NCI-H1417 treated with DMSO at 0.1 percent for 48 hours (cell line): ENCODE measurements around the gene NPHP1.
"Not testable (repeated sequence)": the region's sequence is repeated elsewhere in the genome, so short reads cannot be mapped to it uniquely, and the experiment has no call there.

Source experiments
- DNase-seq: peaks from one replicate; lab custom pipeline; 2025; lab: John Stamatoyannopoulos, UW

NPHP1 gene

DNA sequence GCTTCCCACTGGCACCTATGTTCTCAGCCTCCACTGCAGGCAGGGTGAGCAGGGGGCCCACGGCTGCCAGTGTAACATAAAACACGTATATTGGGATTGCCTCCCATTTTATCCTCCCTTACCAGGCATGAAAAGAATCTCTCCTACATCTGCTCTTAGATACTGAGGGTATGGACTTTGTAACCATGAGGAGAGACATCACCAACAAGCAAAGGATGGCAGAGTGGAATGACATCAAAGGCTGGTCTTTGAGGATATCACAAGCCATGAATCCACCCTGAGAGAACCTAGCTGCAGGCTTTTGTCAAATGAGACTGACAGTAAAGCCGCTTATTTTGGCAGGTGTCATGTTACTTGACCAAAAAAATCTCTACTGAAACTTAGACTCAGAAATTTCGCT, 7.4 kb downstream of the NPHP1 start:
- DNase-seq = no peak

DNA sequence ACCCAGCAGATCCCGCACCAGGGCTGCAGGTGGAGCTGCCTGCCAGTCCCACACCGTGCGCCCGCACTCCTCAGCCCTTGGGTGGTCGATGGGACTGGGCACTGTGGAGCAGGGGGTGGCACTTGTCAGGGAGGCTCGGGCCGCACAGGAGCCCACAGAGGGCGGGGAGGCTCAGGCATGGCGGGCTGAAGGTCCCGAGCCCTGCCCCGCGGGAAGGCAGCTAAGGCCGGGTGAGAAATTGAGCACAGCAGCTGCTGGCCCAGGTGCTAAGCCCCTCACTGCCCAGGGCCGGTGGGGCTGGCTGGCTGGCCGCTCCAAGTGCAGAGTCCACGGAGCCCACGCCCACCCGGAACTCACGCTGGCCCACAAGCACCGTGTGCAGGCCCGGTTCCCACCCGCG, 14.6 kb downstream of the NPHP1 start:
- not testable (repeated sequence) for DNase-seq

DNA sequence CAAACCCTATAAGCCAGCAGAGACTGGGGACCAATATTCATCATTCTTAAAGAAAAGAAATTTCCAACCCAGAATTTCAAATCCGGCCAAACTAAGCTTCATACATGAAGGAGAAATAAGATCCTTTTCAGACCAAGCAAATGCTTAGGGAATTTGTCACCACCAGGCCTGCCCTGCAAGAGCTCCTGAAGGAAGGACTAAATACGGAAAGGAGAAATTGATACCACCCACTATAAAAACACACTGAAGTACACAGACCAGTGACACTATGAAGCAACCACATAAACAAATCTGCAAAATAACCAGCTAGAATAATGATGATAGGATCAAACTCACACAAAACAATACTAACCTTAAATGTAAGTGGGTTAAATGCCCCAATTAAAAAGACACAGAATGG, 22.4 kb downstream of the NPHP1 start:
- DNase-seq = no peak

DNA sequence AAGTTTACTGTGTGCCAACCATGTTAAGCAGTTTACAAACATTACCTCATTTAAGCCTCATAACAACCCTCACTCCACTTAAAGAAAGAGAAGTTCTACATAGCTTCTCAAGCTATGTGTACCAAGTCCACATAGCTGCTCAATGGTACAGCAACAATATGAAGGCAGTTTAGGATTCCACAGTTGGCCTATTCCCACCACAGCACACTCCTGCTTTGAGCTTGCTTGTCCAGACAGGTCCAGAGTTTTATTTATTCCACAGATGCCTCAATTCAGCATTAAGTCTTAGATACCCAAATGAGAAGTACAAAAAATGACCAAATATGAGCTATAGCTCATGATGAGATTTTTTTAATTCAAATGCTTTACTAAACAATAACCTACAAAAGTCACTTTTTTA, 24.8 kb downstream of the NPHP1 start:
- DNase-seq = no peak

DNA sequence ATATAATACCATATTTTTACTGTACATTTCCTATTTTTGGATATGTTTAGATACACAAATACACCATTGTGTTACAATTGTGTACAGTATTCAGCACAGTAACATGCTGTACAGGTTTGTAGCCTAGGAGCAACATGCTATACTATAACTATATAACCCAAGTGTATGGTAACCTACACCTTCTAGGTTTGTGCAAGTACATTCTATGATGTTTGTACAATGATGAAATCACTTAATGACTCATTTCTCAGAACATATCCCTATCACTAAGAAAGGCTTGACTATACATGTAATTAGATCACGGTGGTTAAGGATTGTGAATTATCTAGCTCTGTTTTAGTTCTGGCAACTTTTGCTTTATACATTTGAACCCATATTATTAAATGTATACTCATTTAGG, 31.3 kb downstream of the NPHP1 start:
- DNase-seq = no peak

DNA sequence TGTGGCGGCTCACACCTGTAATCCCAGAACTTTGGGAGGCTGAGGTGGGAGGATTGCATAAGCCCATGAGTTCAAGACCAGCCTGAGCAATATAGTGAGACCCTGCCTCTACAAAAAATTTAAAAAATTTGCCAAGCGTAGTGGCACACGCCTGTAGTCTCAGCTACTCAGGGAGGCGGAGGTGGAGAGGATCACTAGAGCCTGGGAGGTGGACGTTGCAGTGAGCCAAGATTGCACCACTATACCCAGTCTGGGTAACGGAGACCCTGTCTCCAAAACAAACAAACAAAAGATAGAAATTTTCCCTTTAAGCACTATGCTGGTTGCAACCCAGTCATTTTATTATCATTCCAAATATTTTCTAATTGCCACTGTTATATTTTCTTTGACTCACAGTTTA, 32.3 kb downstream of the NPHP1 start:
- DNase-seq = no peak

DNA sequence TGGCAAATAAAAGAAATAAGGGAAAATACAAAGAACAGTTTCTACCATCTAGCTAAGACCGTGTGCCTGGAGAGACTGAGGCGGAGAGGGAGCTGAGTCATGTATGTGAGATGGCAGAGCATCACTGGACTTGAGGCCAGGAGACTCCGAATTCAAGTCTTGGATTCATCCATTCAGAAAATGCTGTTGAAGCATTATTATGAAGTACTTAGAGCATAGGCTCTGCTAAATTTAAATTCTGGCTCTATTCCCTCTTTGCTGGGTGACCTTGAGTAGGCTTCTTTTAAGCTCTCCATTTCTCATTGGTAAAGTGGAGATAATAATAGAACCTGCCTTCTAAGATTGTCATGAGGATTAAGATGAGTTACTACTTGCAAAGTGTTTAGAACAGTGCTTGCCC, 34.7 kb downstream of the NPHP1 start:
- no peak for DNase-seq

DNA sequence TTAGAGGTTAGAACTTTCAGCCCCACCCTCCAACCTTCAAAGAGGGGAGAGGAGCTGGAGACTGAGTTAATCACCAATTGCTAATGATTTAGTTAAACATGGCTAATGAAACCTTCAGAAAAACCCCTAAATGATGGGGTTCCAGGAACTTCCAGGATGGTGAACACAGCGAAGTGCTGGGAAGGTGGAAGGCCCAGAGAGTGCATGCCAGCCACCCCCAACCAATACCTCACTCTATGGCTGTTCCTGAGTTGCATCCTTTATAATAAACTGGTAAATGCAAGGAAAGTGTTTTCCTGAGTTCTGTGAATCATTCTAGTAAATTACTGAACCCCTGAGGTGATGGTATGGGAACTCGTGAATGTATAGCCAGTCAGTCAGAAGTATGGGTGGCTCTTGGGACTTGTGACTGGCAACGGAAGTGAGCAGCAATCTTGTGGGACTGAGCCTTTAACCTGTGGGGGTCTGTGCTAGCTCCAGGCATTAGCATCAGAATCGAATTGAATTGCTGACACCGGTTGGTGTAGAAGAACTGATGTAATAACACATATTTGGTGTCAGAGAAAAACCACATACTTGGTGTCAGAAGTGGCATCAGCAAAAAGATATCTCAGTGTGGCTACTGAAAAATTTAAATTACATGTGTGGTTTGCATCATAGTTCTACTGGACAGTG, 37.4 kb downstream of the NPHP1 start:
- DNase-seq = no peak

DNA sequence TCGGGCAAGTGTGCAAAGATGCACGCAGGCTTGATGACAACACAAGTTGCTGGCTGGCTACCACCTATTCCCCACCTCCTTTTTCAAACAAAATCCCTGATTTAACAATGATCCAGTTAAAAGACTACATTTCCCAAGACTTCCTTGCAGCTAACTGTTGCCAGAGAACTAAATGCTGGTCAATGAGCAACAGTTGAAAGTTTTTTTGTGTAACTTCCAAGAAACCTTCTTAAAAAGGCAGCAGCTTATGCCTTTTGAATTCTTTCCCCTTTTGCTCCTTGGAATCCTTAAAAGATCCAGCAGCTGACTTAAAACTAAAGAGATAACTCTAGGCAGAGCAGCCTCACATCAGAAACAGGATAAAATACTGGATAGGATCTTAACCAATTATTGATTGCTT, 38.5 kb downstream of the NPHP1 start:
- DNase-seq = no peak

DNA sequence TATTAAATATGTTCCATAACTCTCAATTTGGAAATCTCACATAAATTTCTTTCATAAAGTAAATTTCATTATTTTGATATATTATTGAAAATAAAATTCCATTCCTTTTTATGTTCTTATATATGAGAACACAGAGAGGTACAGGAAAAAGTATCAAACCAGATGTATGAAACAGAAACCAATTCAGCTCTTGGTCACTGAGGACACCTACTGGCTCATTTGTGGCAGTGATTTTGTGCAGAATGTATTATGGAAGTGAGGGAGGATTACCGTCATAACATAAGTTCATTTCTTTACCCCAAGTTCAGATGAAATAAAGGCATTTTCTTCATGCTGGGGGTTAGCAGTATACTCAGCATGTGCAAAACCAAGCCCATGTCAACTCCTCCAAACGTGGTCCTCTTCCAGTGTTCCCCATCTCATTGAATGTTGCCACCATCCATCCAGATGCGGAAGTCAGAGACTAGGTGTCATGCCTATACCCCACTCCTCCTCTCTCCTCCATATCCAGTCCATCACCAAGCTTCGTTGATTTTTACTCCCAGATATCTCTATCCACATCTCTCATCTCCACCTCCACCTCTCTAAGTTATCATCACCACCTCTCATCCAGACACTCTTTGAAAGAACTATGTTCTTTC, 47.5 kb downstream of the NPHP1 start:
- no peak for DNase-seq

DNA sequence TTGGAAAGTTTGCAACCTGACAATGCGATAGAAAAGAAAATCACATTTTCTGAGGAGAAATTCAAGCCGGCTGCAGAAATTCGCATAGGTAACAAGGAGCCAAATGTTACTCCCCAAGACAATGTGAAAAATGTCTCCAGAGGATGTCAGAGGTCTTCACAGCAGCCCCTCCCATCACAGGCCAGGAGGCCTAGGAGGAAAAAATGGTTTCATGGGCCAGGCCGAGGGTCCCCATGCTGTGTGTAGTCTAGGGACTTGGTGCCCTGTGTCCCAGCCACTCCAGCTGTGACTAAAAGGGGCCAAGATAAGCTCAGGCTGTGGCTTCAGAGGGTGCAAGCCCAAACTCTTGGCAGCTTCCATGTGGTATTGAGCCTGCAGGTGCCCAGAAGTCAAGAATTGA, 50.0 kb downstream of the NPHP1 start:
- DNase-seq = not testable (repeated sequence)

DNA sequence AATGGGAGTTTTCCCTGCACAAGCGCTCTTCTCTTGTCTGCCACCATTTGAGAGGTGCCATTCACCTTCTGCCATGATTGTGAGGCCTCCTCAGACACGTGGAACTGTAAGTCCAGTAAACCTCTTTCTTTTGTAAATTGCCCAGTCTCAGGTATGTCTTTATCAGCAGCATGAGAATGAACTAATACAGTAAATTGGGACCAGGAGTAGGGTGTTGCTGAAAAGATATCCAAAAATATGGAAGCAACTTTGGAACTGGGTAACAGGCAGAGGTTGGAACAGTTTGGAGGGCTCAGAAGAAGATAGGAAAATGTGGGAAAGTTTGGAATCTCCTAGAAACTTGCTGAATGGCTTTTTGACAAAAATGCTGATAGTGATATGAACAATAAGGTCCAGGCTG, 50.6 kb downstream of the NPHP1 start:
- not testable (repeated sequence) for DNase-seq

DNA sequence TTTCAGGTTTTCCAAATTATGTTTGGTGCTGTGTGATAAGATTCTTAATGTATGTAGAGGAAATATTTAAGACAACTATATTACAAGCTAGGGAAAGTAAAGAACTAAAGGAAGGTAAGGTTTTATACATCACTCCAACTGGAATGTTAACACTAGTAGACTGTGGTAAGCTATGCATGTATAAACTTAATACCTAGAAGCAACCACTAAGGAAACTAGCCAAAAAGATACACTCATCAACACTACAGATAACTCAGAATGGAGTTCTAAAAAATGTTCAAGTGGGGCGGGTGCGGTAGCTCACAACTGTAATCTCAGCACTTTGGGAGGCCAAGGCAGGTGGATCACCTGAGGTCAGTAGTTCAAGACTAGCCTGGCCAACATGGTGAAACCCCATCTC, 51.4 kb downstream of the NPHP1 start:
- no peak for DNase-seq

DNA sequence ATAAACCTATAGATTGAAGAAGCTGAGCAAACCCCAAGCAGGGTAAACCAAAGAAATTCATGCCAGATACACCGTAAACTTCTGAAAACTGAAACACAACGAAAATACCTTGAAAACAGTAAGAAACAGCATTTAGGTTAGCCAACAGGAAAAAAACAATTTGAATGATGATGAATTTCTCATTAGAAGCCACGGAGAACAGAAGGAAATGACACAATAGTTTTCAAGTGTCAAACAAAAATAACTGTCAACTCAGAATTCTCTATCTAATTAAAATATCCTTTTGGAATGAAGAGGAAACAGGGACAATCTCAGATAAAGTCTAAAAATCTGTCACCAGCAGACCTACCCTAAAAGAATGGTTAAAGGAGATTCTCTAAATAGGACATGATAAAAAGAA, 51.9 kb downstream of the NPHP1 start:
- DNase-seq = no peak

DNA sequence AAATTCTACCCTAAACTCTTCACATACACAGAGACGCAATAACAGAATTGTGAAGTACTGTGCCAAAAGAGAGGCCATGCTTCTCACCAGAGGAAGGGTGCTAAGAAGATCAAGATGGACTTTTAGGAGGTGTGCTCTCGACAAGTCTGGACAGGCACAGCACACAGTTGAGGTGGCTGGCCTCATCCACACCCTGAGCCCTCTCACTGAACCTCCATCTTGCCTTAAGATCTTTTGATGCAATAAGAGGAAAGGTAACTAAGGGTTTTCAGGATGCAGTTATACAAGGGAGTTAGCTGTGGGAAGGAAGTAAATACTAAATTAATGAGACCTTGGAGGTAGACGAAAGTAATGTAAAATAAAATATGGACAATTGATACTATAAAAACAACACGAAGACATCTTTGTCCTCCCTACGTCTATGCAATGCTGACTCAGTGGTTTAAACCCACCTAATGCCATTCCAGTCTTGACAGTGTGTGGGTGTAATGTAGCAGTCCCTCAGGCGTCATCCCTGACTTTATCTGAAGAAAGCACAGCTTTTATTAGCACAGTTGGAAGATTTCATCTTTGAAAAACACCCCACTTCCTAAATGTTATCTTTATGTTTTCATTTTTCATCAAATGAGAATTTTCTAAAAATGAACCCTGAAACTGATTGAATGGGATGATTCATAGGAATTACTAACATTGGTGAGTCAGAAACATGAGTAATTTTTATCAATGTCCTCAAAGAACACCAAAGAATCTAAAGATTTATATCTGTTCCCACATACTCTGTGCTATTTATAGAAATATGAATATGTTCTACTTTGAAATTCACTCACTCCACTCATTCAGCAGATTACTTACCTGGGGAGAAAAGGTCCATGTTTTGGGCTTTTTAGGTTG, 55.2 kb downstream of the NPHP1 start:
- DNase-seq = no peak

DNA sequence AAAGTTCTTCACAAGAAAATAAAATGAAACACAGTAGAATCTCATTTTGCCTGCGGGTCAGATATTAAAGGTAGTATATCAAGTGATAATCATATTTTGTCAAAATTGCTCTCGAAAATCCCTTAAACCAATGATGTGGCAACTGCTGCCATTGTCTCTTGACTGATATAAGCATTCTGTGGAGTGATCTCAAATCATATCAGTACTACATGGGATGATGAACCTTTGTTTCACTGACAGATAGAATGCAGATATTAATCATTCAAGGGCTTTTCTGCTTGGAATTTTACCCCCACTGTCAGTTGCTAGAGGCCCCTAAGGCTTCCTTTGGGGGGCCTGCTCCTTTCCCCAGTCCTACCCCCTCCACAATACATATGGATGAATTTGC, 57.9 kb downstream of the NPHP1 start:
- DNase-seq = no peak

DNA sequence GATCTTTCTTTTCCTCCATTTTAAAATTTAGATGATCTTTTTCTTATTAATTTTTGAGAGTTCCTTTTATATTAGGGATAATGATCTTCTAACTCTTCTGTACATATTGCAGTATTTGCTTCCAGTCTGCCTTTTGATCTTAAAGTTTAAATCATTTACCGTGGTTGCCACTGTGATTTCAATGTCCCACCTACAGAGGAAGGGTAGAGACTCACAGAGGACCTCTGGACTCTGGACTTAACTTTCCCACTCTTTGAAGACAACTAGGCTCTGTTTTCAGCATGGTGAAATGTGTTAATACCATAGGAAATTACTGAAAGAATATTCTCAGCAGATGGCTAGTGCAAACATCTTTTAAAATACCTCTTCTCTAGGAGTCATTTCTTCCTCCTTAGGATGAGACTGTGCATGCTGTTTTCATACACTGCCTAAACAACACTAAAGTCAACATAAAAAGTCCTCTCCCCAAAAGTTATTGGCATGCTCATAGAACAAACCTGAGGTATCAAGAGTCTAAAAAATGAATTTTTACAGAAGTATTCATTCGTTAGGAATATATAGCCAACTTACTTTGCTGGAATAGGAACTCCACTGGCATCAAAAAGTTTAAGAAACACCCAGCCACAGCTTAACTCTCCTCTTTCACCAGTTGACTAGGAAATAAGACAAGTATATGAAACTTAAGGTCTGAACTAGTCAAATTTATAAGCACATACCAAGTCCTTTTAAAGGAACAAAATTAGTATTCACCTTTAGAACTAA, 58.4 kb downstream of the NPHP1 start:
- DNase-seq = no peak

DNA sequence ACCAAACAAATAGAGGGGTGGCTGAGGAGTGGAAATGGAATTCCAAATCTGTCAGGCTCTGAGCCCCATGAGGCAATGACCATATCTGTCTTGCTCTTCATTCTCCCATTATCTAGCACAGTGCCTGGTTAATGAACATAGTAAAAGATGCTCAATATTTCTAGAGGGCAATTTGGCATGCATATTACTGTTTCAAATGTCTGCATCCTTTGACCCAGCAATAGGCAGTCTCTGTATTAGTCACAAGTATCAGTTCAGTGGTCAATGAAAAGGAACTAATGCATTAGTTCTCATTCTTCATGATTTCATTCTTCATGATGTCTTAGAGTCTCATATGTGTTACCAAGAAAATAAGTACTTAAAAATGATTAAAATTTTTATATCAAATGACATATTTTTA, 60.8 kb downstream of the NPHP1 start:
- DNase-seq = no peak

DNA sequence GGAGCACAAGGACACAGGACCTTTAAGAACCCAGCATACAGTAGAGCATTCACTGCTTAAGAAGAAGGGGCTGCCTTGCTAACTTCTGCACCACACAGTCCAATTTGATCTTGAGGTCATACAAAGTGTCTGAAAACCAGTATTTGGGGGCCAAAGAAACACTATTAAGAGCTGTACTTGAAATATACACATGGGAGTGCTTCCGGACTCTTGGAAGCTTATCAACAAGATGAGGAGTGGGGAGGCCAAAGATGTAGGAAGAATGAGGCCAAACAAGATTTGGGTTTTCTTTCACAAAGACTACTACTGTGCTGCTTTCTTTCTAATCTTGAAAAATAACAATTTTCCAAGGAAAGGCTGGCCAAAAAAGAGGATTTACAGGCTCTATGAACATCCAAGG, 64.4 kb downstream of the NPHP1 start:
- no peak for DNase-seq

DNA sequence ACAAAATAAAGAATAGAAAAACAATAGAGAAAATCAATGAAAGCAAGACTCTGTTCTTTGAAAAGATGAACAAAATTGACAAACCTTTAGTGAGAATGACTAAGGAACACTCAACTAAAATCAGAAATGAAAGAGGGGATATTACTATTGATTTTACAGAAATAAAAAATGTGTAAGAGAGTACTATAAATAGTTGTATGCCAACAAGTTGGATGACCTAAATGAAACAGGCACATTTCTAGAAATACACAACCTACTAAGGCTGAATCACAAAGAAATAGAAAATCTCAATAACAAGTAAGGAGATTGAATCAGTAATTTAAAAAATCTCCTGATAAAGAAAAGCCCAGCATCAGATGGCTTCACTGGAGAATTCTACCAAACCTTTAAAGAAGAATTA, 70.8 kb downstream of the NPHP1 start:
- no peak for DNase-seq

DNA sequence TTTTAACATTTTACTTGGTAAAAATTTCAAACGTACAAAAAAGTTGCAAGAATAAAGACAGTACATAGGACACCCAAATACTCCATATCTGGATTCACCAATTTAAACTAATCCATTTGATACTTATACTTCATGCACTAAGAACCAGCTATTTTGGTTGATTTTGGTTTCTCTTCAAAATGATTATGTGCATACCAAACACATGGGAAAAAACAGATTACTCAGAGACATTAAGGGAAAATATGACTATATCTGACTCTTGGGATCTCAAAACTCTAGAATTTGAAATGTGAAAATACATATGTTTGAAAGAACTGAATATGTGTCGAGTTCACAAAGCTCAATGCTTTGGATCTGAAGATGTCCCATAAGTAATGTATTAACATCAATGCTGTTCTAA, 73.6 kb downstream of the NPHP1 start:
- DNase-seq = no peak

DNA sequence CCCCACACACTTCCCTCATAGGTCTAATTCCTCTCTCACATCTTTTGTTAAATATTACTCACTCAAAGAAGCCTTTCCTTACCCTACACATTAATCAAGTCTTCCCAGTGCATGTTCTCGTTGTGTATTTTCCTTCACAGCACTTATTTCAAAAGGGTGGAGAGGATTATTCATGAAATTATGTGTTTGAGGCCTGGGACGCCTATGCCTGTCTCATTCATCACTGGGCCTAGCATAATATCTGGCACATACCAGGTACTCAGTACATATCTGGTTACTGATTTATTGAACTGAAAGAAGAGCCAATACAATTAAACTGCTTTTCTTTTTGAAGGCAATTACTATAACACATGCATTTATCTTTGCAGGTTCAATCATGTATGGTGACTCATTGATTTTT, 74.1 kb downstream of the NPHP1 start:
- no peak for DNase-seq

DNA sequence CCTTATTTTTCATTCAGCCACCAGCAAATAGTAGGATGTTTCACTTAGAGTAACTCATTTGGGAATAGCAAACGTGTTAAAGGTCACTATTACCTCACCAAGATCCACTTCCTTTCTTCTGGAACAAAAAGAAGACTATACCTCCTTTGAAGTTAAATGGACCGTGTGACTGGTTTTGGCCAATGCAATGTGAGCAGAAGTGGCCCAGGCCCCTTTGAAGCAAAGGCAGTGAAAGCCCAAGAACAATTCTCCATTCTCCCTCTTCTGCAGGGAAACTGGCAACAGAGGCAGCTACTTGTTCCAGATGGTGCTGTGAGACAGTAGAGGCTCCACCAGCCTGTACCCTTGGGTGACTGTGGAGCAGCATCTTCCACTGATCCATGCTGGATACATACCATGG, 77.9 kb downstream of the NPHP1 start:
- no peak for DNase-seq
